GM12865 (cell line): Measurements from ENCODE around the gene PPP1R14C.

Experiments used
- DNase-seq: peaks from one replicate; pipeline ENCODE4 v3.0.0; 2010; ENCODE audit warnings: low read depth
- H3K4me3 ChIP-seq: 2 replicates; pipeline ENCODE4 v1.5.1; 2011; ENCODE audit warnings: mild to moderate bottlenecking, low read depth, low read length, control low read depth
- TF ChIP-seq, protein P1 (sequence below): IDR thresholded peaks from 2 replicates; pipeline ENCODE4 v1.5.1; 2011; ENCODE audit warnings: low read length, control low read depth, low read depth, inconsistent platforms; ENCODE audit not compliant: insufficient read depth; ENCODE audit errors: missing control alignments

The PPP1R14C gene

GRCh38 chr6:150112233-150112632 is 30.6 kb upstream of the PPP1R14C start:
- no peak for DNase-seq
- H3K4me3 ChIP-seq = no peak overlapping the region
- TF ChIP-seq, protein P1, sequence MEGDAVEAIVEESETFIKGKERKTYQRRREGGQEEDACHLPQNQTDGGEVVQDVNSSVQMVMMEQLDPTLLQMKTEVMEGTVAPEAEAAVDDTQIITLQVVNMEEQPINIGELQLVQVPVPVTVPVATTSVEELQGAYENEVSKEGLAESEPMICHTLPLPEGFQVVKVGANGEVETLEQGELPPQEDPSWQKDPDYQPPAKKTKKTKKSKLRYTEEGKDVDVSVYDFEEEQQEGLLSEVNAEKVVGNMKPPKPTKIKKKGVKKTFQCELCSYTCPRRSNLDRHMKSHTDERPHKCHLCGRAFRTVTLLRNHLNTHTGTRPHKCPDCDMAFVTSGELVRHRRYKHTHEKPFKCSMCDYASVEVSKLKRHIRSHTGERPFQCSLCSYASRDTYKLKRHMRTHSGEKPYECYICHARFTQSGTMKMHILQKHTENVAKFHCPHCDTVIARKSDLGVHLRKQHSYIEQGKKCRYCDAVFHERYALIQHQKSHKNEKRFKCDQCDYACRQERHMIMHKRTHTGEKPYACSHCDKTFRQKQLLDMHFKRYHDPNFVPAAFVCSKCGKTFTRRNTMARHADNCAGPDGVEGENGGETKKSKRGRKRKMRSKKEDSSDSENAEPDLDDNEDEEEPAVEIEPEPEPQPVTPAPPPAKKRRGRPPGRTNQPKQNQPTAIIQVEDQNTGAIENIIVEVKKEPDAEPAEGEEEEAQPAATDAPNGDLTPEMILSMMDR = no peak

GRCh38 chr6:150115769-150116168 is 27.1 kb upstream of the PPP1R14C start:
- TF ChIP-seq, protein P1 = no peak
- no peak overlapping the region for H3K4me3 ChIP-seq
- DNase-seq = no peak

- no peak for DNase-seq
- no peak overlapping the region for H3K4me3 ChIP-seq
- TF ChIP-seq, protein P1 = no peak
Measured at GRCh38 chr6:150116200-150116800, 26.5 kb upstream of the PPP1R14C start.

GRCh38 chr6:150118203-150118602 is 24.6 kb upstream of the PPP1R14C start:
- TF ChIP-seq, protein P1 = no peak
- no peak for DNase-seq
- no peak overlapping the region for H3K4me3 ChIP-seq

- TF ChIP-seq, protein P1 = no peak
- DNase-seq = no peak
- H3K4me3 ChIP-seq = no peak overlapping the region
Measured at GRCh38 chr6:150118627-150119026, 24.2 kb upstream of the PPP1R14C start.

GRCh38 chr6:150119173-150119572 is 23.7 kb upstream of the PPP1R14C start:
- H3K4me3 ChIP-seq = no peak overlapping the region
- no peak for DNase-seq
- TF ChIP-seq, protein P1 = no peak

GRCh38 chr6:150123645-150124044 is 19.2 kb upstream of the PPP1R14C start:
- H3K4me3 ChIP-seq = no peak overlapping the region
- no peak for DNase-seq
- TF ChIP-seq, protein P1 = no peak
